Measurements from ENCODE around the gene CDHR1. TPM values are rescaled to one million over a fixed set of nuclear protein-coding genes. Genes with fewer than 3 reads are reported as not detected.

CDHR1 gene
- polyA plus RNA-seq, 1 of the 3 experiments (the other 2 are of a cell fraction), result 0.02 TPM

DNA sequence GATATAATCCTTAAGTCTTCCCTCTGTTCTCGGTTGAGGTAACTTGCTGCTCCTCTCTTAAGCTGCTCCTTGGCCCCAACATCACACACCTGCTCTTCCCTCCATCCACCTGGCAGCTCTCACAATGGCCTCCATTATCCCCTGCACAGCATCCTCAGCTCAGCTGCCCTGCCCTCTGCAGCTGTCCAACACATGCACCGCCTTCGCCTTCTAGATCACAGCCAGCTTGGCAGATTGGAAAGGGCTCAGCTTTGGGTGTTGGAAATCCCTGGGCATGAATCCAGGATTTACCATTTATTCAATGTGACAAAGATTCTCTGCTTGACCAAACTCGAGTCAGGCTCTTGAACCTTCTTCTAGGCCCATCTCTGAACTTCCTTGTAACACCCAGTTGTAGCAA, 71.1 kb downstream of the CDHR1 start:
- Histone ChIP-seq H3K36me3 (replicated peaks in 1 of 2; ENCODE audit: control insufficient read depth in 1 of 2, insufficient read depth in 2 of 2, low read length in 1 of 2) (no peaks in the 10 kb centered on the region), H3K79me2 (ENCODE audit: insufficient read depth) (no peaks in the 10 kb centered on the region), H3K9ac (no peak overlapping the region), H3K27ac (ENCODE audit: low read depth in 2 of 2, low read length in 1 of 2) (no peak overlapping the region), H3K27me3 (ENCODE audit: insufficient read depth) (no peaks in the 10 kb centered on the region), H4K20me1 (ENCODE audit: insufficient read depth) (no peaks in the 10 kb centered on the region), H3K9me3 (no peaks in the 10 kb centered on the region), H3K4me2 (no peak overlapping the region), H2AFZ (ENCODE audit: low read depth) (no peak overlapping the region), H3K4me1 (ENCODE audit: control insufficient read depth in 1 of 2, insufficient read depth in 2 of 2, low read depth in 1 of 2, low read length in 1 of 2) (peaks cover 8 to 11% of the 10 kb centered on the region in 2 experiments; a peak in 3 of 4 replicates), H3F3A (replicated peaks; ENCODE audit: insufficient read depth) (no peaks in the 10 kb centered on the region), H3K9me2 (no peaks in the 10 kb centered on the region), H3K4me3 (ENCODE audit: low read depth in 2 of 2, low read length in 1 of 2) (no peak overlapping the region)
- POLR2A ChIA-PET, result no interaction called here
- WGBS (ENCODE audit: low lambda C conversion rate), result 61% methylated on average over 4 of the region's 4 CpGs
- TF ChIP-seq, protein P1, sequence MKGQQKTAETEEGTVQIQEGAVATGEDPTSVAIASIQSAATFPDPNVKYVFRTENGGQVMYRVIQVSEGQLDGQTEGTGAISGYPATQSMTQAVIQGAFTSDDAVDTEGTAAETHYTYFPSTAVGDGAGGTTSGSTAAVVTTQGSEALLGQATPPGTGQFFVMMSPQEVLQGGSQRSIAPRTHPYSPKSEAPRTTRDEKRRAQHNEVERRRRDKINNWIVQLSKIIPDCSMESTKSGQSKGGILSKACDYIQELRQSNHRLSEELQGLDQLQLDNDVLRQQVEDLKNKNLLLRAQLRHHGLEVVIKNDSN (IDR thresholded peaks at IDR 0.05; ENCODE audit: borderline replicate concordance, low read depth), result no peak
- no peak for TF ChIP-seq YY1 (IDR thresholded peaks at IDR 0.05; ENCODE audit: low read depth)
- no peak for TF ChIP-seq SIN3A (IDR thresholded peaks at IDR 0.05; ENCODE audit: borderline replicate concordance, low read depth, low read length)
- TF ChIP-seq TAF1 (IDR thresholded peaks at IDR 0.05; ENCODE audit: borderline replicate concordance, low read depth, low read length), result no peak
- TF ChIP-seq, protein P2, sequence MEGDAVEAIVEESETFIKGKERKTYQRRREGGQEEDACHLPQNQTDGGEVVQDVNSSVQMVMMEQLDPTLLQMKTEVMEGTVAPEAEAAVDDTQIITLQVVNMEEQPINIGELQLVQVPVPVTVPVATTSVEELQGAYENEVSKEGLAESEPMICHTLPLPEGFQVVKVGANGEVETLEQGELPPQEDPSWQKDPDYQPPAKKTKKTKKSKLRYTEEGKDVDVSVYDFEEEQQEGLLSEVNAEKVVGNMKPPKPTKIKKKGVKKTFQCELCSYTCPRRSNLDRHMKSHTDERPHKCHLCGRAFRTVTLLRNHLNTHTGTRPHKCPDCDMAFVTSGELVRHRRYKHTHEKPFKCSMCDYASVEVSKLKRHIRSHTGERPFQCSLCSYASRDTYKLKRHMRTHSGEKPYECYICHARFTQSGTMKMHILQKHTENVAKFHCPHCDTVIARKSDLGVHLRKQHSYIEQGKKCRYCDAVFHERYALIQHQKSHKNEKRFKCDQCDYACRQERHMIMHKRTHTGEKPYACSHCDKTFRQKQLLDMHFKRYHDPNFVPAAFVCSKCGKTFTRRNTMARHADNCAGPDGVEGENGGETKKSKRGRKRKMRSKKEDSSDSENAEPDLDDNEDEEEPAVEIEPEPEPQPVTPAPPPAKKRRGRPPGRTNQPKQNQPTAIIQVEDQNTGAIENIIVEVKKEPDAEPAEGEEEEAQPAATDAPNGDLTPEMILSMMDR (IDR thresholded peaks at IDR 0.05), result no peak
- TF ChIP-seq RCOR1 (IDR thresholded peaks at IDR 0.05; ENCODE audit: low read length), result no peak
- no peak for TF ChIP-seq MXI1 (IDR thresholded peaks at IDR 0.05; ENCODE audit: low read depth, low read length)
- TF ChIP-seq POLR2AphosphoS5 (IDR thresholded peaks at IDR 0.05; ENCODE audit: low read depth, low read length), result no peak
- TF ChIP-seq, protein P3, sequence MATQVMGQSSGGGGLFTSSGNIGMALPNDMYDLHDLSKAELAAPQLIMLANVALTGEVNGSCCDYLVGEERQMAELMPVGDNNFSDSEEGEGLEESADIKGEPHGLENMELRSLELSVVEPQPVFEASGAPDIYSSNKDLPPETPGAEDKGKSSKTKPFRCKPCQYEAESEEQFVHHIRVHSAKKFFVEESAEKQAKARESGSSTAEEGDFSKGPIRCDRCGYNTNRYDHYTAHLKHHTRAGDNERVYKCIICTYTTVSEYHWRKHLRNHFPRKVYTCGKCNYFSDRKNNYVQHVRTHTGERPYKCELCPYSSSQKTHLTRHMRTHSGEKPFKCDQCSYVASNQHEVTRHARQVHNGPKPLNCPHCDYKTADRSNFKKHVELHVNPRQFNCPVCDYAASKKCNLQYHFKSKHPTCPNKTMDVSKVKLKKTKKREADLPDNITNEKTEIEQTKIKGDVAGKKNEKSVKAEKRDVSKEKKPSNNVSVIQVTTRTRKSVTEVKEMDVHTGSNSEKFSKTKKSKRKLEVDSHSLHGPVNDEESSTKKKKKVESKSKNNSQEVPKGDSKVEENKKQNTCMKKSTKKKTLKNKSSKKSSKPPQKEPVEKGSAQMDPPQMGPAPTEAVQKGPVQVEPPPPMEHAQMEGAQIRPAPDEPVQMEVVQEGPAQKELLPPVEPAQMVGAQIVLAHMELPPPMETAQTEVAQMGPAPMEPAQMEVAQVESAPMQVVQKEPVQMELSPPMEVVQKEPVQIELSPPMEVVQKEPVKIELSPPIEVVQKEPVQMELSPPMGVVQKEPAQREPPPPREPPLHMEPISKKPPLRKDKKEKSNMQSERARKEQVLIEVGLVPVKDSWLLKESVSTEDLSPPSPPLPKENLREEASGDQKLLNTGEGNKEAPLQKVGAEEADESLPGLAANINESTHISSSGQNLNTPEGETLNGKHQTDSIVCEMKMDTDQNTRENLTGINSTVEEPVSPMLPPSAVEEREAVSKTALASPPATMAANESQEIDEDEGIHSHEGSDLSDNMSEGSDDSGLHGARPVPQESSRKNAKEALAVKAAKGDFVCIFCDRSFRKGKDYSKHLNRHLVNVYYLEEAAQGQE (IDR thresholded peaks at IDR 0.05; ENCODE audit: low read depth, low read length), result no peak
- no peak for TF ChIP-seq CHD2 (IDR thresholded peaks at IDR 0.05; ENCODE audit: low read length, partially characterized antibody)
- TF ChIP-seq TEAD4 (IDR thresholded peaks at IDR 0.05; ENCODE audit: borderline replicate concordance, insufficient read depth), result no peak
- no peak for TF ChIP-seq TCF12 (IDR thresholded peaks at IDR 0.05)
- TF ChIP-seq FOXM1 (IDR thresholded peaks at IDR 0.05; ENCODE audit: low read depth), result no peak
- TF ChIP-seq RAD21 (IDR thresholded peaks at IDR 0.05; ENCODE audit: low read length), result no peak
- no peak for TF ChIP-seq SMC3 (IDR thresholded peaks at IDR 0.05; ENCODE audit: low read depth, low read length)
- TF ChIP-seq GATA2 (CRISPR knock-in tag; IDR thresholded peaks at IDR 0.05), result no peak
- no peak for TF ChIP-seq MEF2A (IDR thresholded peaks at IDR 0.05; ENCODE audit: borderline replicate concordance, low read depth)
- CTCF ChIA-PET, result interaction anchor here (0.9 to 11.2 kb wide), 8 partner anchors 9 to 293 kb away, joined by 3 to 201 read pairs (median 8); no protein-coding TSS in a partner anchor
- DNase-seq, result no peak

Measured in SK-N-SH (cell line).